Measurements from ENCODE around the gene SLC9C2.

DNA sequence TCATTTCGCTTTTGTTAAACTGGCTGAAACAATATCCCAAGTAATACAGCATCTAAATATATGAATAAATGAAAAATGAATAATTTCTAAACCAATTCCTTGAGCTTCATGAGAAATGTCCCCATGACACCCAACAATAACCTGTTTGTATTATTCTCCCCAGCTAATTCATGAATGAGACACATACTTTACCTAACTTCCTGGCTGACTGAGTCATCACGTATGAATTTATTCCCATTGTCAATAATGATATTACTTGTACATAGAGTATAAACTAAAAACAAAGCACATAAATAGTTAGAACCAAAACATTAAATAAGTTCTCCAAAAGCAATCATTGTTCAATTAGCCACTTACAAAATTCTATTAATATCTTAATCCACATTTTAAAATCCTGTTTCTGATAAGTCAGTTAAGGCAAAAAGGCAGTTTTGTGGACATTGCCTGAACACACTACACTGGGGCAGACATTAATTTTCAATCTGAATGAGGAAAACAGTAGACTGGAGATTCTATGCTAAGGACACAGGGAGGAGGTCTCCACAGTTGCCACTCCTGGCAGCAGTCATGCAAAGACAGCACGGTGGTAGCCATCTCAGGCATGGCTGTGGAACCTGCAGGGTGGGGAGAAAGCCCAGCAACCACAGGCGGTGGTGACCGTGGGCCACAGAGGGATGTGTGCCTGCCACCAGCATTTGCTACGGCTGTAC, 48.2 kb downstream of the SLC9C2 start:
- TF ChIP-seq NFE2L1 (CRISPR knock-in tag; IDR thresholded peaks at IDR 0.05) (no peak), ZNF121 (CRISPR knock-in tag; IDR thresholded peaks at IDR 0.05) (no peak), ZBTB21 (CRISPR knock-in tag; IDR thresholded peaks at IDR 0.05; ENCODE audit: borderline replicate concordance) (no peak), GTF2I (CRISPR knock-in tag; conservative IDR thresholded peaks at IDR 0.05) (no peak), JUN (CRISPR knock-in tag; IDR thresholded peaks at IDR 0.05) (no peak), ELF4 (CRISPR knock-in tag; IDR thresholded peaks at IDR 0.05; ENCODE audit: low read depth) (no peak)
- TF ChIP-seq, protein P1, sequence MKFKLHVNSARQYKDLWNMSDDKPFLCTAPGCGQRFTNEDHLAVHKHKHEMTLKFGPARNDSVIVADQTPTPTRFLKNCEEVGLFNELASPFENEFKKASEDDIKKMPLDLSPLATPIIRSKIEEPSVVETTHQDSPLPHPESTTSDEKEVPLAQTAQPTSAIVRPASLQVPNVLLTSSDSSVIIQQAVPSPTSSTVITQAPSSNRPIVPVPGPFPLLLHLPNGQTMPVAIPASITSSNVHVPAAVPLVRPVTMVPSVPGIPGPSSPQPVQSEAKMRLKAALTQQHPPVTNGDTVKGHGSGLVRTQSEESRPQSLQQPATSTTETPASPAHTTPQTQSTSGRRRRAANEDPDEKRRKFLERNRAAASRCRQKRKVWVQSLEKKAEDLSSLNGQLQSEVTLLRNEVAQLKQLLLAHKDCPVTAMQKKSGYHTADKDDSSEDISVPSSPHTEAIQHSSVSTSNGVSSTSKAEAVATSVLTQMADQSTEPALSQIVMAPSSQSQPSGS (CRISPR knock-in tag; IDR thresholded peaks at IDR 0.05; ENCODE audit: borderline replicate concordance, low read depth) = no peak
- TF ChIP-seq, protein P2, sequence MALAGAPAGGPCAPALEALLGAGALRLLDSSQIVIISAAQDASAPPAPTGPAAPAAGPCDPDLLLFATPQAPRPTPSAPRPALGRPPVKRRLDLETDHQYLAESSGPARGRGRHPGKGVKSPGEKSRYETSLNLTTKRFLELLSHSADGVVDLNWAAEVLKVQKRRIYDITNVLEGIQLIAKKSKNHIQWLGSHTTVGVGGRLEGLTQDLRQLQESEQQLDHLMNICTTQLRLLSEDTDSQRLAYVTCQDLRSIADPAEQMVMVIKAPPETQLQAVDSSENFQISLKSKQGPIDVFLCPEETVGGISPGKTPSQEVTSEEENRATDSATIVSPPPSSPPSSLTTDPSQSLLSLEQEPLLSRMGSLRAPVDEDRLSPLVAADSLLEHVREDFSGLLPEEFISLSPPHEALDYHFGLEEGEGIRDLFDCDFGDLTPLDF (CRISPR knock-in tag; IDR thresholded peaks at IDR 0.05) = no peak
- TF ChIP-seq, protein P3, sequence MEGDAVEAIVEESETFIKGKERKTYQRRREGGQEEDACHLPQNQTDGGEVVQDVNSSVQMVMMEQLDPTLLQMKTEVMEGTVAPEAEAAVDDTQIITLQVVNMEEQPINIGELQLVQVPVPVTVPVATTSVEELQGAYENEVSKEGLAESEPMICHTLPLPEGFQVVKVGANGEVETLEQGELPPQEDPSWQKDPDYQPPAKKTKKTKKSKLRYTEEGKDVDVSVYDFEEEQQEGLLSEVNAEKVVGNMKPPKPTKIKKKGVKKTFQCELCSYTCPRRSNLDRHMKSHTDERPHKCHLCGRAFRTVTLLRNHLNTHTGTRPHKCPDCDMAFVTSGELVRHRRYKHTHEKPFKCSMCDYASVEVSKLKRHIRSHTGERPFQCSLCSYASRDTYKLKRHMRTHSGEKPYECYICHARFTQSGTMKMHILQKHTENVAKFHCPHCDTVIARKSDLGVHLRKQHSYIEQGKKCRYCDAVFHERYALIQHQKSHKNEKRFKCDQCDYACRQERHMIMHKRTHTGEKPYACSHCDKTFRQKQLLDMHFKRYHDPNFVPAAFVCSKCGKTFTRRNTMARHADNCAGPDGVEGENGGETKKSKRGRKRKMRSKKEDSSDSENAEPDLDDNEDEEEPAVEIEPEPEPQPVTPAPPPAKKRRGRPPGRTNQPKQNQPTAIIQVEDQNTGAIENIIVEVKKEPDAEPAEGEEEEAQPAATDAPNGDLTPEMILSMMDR (IDR thresholded peaks at IDR 0.05) = no peak
- TF ChIP-seq, protein P4, sequence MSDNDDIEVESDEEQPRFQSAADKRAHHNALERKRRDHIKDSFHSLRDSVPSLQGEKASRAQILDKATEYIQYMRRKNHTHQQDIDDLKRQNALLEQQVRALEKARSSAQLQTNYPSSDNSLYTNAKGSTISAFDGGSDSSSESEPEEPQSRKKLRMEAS (CRISPR knock-in tag; IDR thresholded peaks at IDR 0.05) = no peak
- TF ChIP-seq, protein P5, sequence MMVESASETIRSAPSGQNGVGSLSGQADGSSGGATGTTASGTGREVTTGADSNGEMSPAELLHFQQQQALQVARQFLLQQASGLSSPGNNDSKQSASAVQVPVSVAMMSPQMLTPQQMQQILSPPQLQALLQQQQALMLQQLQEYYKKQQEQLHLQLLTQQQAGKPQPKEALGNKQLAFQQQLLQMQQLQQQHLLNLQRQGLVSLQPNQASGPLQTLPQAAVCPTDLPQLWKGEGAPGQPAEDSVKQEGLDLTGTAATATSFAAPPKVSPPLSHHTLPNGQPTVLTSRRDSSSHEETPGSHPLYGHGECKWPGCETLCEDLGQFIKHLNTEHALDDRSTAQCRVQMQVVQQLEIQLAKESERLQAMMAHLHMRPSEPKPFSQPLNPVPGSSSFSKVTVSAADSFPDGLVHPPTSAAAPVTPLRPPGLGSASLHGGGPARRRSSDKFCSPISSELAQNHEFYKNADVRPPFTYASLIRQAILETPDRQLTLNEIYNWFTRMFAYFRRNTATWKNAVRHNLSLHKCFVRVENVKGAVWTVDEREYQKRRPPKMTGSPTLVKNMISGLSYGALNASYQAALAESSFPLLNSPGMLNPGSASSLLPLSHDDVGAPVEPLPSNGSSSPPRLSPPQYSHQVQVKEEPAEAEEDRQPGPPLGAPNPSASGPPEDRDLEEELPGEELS (CRISPR knock-in tag; IDR thresholded peaks at IDR 0.05) = no peak
